Vagina (tissue), 2 donors: Measurements from ENCODE around the gene KDM7A. TPM values are rescaled to one million over a fixed set of nuclear protein-coding genes. Genes with fewer than 3 reads are reported as not detected.
"Not testable (repeated sequence)": the region's sequence is repeated elsewhere in the genome, so short reads cannot be mapped to it uniquely, and the experiment has no call there.

Source experiments
- DNase-seq, 2 donors: peaks; one replicate each; pipeline ENCODE4 v3.0.0-alpha.2; 2017; ENCODE audit errors: extremely low spot score in 2 of 2
- H3K27ac ChIP-seq: fragments of 200-600 bp; sonication (generic); one replicate; pipeline ENCODE4 v1.5.1; 2019
- H3K27me3 ChIP-seq: fragments of 200-600 bp; sonication (generic); one replicate; pipeline ENCODE4 v1.5.1; 2019
- H3K36me3 ChIP-seq, 2 donors: fragments of 200-600 bp; sonication (generic); one replicate each; pipeline ENCODE4 v1.5.1; 2017 to 2019
- H3K4me1 ChIP-seq: fragments of 200-600 bp; sonication (generic); one replicate; pipeline ENCODE4 v1.5.1; 2019
- H3K4me3 ChIP-seq, 2 donors: fragments of 200-600 bp; sonication (generic); 1 replicate in 1 of 2; 2 replicates in 1 of 2; pipeline ENCODE4 v1.5.1; 2016 to 2019
- H3K9me3 ChIP-seq: fragments of 200-600 bp; sonication (generic); one replicate; pipeline ENCODE4 v1.5.1; 2019
- POLR2A ChIP-seq, 2 donors: fragments of 450-650 bp; IDR thresholded peaks; one replicate each; pipeline ENCODE4 v1.6.1; 2017; ENCODE audit warnings: antibody characterized with exemption in 2 of 2, mild to moderate bottlenecking in 2 of 2, moderate library complexity in 2 of 2
- POLR2AphosphoS5 ChIP-seq, 2 donors: sonication (generic); formaldehyde crosslinking; IDR thresholded peaks; one replicate each; pipeline ENCODE4 v1.9.0; 2017; ENCODE audit warnings: antibody characterized with exemption in 2 of 2, mild to moderate bottlenecking in 2 of 2, low read depth in 1 of 2; ENCODE audit not compliant: insufficient read depth in 1 of 2
- intact Hi-C: fragments of 100-400 bp; cut with DNase I; formaldehyde crosslinking; loops from one replicate; pipeline ENCODE4 v1.15.1; 2023
- total RNA-seq: library from RNA; depleted of rRNA; stranded (reverse); fragments of >200 nt; gene quantifications from one replicate; pipeline ENCODE4 v1.2.3, GENCODE V29; 2016
- TF ChIP-seq, protein P1 (sequence below), 3 experiments: fragments of 450-650 bp in 2 of 3; fragments of 200-600 bp in 1 of 3; sonication (generic) in 1 of 3; IDR thresholded peaks; one replicate each; pipeline ENCODE4 v1.5.1; 2017 to 2019; ENCODE audit warnings: antibody characterized with exemption in 3 of 3, mild to moderate bottlenecking in 2 of 3, moderate library complexity in 2 of 3

The KDM7A gene
- total RNA-seq, 1 donor from 2014 or later = 24.6 TPM

DNA sequence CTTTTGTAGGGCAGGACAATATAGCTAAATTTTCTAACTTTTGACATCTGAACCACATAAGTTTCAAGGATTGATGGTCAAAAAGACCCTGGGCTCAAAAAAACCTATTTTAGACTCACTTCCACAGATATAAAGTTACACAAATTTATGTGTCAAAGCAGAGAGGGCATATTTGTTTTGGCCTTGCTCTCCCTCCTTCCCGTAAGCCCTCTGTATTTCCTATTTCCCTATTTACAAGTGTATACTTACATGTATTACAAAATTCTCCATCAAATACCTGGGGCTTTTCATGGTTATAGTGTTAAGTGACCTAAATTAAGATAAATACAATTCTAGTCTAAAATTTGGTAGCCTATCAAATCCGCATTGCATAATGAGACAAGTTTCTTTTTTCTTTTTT lies 2.6 kb downstream of the KDM7A start:
- Histone ChIP-seq H3K27me3 (no peaks in the 10 kb centered on the region), H3K4me1 (peaks cover 30% of the 10 kb centered on the region), H3K36me3 (no peaks in the 10 kb centered on the region), H3K4me3 (no peak overlapping the region), H3K9me3 (no peaks in the 10 kb centered on the region), H3K27ac (peak overlapping the region; percentile 100)
- no peak for TF ChIP-seq POLR2A (IDR thresholded peaks at IDR 0.05)
- no peak for TF ChIP-seq POLR2AphosphoS5 (IDR thresholded peaks at IDR 0.05; ENCODE audit: insufficient read depth in 1 of 2, low read depth in 1 of 2)
- intact Hi-C loops = loop anchor here (10.0 kb wide), 1 partner anchor 141 kb away; no protein-coding TSS in a partner anchor
- DNase-seq = no peak

DNA sequence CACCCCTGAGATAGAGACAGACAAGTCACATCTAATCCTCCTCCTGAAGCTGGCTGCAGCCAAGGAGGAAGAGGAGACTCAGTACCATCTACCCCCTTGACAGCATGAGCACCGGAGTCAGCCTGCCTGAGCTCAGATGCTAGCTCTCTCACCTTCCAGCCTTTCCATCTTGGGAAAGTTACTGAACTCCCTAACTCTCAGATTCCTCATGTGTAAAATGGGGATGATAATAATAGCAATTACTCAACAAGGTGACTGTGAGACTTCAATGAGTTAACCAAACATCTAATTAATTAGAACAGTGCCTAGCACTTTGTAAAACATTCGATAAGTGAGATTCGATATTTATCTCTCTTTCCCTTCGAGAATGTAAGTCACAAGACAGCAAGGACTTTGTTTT lies 6.4 kb downstream of the KDM7A start:
- no peak overlapping the region for H3K4me3 ChIP-seq
- peaks cover 34% of the 10 kb centered on the region for H3K4me1 ChIP-seq
- DNase-seq = no peak
- TF ChIP-seq POLR2A (IDR thresholded peaks at IDR 0.05) = no peak
- no peak for TF ChIP-seq POLR2AphosphoS5 (IDR thresholded peaks at IDR 0.05; ENCODE audit: insufficient read depth in 1 of 2, low read depth in 1 of 2)
- TF ChIP-seq, protein P1, sequence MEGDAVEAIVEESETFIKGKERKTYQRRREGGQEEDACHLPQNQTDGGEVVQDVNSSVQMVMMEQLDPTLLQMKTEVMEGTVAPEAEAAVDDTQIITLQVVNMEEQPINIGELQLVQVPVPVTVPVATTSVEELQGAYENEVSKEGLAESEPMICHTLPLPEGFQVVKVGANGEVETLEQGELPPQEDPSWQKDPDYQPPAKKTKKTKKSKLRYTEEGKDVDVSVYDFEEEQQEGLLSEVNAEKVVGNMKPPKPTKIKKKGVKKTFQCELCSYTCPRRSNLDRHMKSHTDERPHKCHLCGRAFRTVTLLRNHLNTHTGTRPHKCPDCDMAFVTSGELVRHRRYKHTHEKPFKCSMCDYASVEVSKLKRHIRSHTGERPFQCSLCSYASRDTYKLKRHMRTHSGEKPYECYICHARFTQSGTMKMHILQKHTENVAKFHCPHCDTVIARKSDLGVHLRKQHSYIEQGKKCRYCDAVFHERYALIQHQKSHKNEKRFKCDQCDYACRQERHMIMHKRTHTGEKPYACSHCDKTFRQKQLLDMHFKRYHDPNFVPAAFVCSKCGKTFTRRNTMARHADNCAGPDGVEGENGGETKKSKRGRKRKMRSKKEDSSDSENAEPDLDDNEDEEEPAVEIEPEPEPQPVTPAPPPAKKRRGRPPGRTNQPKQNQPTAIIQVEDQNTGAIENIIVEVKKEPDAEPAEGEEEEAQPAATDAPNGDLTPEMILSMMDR (IDR thresholded peaks at IDR 0.05) = no peak
- H3K27me3 ChIP-seq = no peaks in the 10 kb centered on the region
- intact Hi-C loops = loop anchor here (10.0 kb wide), 1 partner anchor 144 kb away; no protein-coding TSS in a partner anchor
- H3K27ac ChIP-seq = no peak overlapping the region
- no peaks in the 10 kb centered on the region for H3K36me3 ChIP-seq
- H3K9me3 ChIP-seq = no peaks in the 10 kb centered on the region

DNA sequence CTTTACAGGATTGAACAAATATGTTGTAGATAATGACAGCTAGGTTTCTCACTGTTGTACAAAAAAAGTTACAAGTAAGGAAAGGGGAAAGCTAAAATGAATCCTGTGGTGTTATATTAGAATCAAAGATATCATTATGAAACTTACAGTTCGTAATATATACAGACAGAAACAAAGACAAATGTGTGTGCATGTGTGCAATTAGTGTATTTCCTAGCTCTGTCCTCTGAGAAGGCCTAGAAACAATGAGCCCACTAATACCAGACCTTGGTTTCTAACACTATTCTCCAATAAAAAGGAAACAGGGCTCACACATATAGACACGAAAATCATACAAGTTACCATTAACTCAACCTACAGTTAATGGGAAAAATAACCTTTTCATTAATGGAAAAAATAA lies 8.0 kb downstream of the KDM7A start:
- Histone ChIP-seq H3K4me3 (no peak overlapping the region), H3K36me3 (no peaks in the 10 kb centered on the region), H3K27me3 (no peaks in the 10 kb centered on the region), H3K27ac (no peak overlapping the region), H3K4me1 (peaks cover 28% of the 10 kb centered on the region), H3K9me3 (no peaks in the 10 kb centered on the region)
- no peak for DNase-seq
- TF ChIP-seq, protein P1 (IDR thresholded peaks at IDR 0.05) = no peak
- TF ChIP-seq POLR2A (IDR thresholded peaks at IDR 0.05) (no peak), POLR2AphosphoS5 (IDR thresholded peaks at IDR 0.05; ENCODE audit: insufficient read depth in 1 of 2, low read depth in 1 of 2) (no peak)
- intact Hi-C loops = no loop called here

DNA sequence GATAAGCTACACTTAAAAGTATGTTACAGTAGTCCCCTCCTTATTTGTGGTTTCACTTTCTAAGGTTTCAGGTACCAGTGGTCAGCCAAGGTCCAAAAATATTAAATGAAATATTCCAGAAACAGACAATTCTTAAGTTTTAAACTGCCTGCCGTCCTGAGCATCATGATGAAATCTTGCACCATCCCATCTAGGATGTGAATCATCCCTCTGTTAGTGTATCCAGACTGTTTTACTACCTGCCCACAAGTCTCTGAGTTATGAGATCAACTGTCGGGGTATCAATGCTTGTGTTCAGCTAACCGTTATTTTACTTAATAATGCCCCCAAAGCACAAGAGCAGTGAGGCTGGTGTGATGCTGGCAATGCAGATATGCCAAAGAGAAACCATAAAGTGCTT lies 11.4 kb downstream of the KDM7A start:
- intact Hi-C loops = no loop called here
- no peaks in the 10 kb centered on the region for H3K27me3 ChIP-seq
- no peaks in the 10 kb centered on the region for H3K9me3 ChIP-seq
- DNase-seq = no peak
- H3K36me3 ChIP-seq = no peaks in the 10 kb centered on the region
- no peak overlapping the region for H3K4me3 ChIP-seq
- peaks cover 22% of the 10 kb centered on the region for H3K4me1 ChIP-seq
- no peak overlapping the region for H3K27ac ChIP-seq
- TF ChIP-seq, protein P1 (IDR thresholded peaks at IDR 0.05) = no peak
- TF ChIP-seq POLR2A (IDR thresholded peaks at IDR 0.05) = no peak
- no peak for TF ChIP-seq POLR2AphosphoS5 (IDR thresholded peaks at IDR 0.05; ENCODE audit: insufficient read depth in 1 of 2, low read depth in 1 of 2)

DNA sequence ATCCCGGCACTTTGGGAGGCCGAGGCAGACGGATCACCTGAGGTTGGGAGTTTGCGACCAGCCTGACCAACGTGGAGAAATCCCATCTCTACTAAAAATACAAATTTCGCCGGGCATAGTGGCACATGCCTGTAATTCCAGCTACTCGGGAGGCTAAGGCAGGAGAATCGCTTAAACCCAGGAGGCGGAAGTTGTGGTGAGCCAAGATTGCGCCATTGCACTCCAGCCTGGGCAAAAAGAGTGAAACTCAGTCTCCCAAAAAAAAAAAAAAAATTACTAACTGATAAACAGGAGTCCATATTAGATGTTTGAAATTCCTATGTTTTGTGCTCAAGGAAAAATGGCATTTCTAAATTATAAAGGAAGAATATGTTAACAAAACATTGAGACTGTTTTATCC lies 14.7 kb downstream of the KDM7A start:
- H3K27ac ChIP-seq, H3K27me3 ChIP-seq, H3K9me3 ChIP-seq, intact Hi-C loops, H3K4me3 ChIP-seq, H3K4me1 ChIP-seq, H3K36me3 ChIP-seq, DNase-seq: not testable (repeated sequence)

DNA sequence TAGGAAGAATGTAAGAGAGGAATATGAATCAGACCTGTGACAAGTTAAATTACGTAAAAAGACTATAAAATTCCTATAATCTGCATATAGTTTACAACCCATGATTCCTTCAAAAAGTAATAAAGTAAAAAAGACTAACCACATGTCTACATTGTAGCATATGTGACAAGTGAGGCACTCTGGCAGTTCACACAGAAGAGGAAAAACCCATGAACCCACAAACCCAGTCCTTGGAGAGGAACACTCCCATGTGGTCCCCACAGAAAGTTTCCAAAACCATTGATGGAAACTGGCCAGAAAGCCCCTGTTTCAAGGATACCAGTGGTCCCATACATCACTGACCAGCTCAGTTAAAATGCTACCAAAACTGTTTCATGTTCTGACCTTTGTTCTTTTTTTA lies 15.7 kb downstream of the KDM7A start:
- intact Hi-C loops = no loop called here

More for the DNA sequence above, 15.7 kb downstream of the KDM7A start:
- Histone ChIP-seq H3K4me3 (no peak overlapping the region), H3K4me1 (peaks cover 9% of the 10 kb centered on the region), H3K27ac (no peak overlapping the region), H3K27me3 (no peaks in the 10 kb centered on the region), H3K36me3 (no peaks in the 10 kb centered on the region), H3K9me3 (no peaks in the 10 kb centered on the region)
- no peak for DNase-seq
- TF ChIP-seq, protein P1 (IDR thresholded peaks at IDR 0.05) = no peak
- no peak for TF ChIP-seq POLR2AphosphoS5 (IDR thresholded peaks at IDR 0.05; ENCODE audit: insufficient read depth in 1 of 2, low read depth in 1 of 2)
- no peak for TF ChIP-seq POLR2A (IDR thresholded peaks at IDR 0.05)
